AG04450 (cell line): Measurements from ENCODE around the gene EXOC4. TPM values are rescaled to one million over a fixed set of nuclear protein-coding genes. Genes with fewer than 3 reads are reported as not detected.

Source experiments
- CTCF ChIA-PET: fragments of 300-600, 350-600 bp; formaldehyde crosslinking; extraction: SDS; loops from one replicate; lab custom pipeline; 2022; ENCODE audit warnings: antibody characterized with exemption, inconsistent platforms; lab: Charles Lee
- POLR2A ChIA-PET: fragments of 350-600 bp; formaldehyde crosslinking; extraction: SDS; loops from one replicate; lab custom pipeline; 2021; ENCODE audit warnings: antibody characterized with exemption, inconsistent platforms; lab: Yijun Ruan, JAX
- DNase-seq: peaks from one replicate; pipeline ENCODE4 v3.0.0-alpha.2; 2011; ENCODE audit warnings: low read depth, low spot score
- H3K27ac ChIP-seq: one replicate; pipeline ENCODE4 v1.5.1; 2012; ENCODE audit warnings: low read depth, low read length, control low read depth
- H3K27me3 ChIP-seq: one replicate; pipeline ENCODE4 v1.6.0; 2012; ENCODE audit warnings: low read length; ENCODE audit not compliant: control insufficient read depth, insufficient read depth
- H3K4me3 ChIP-seq: 2 replicates; pipeline ENCODE4 v1.5.1; 2011; ENCODE audit warnings: mild to moderate bottlenecking, low read depth, low read length, control low read depth
- H3K9me3 ChIP-seq: 2 replicates; pipeline ENCODE4 v1.5.1; 2012; ENCODE audit warnings: low read length; ENCODE audit not compliant: control insufficient read depth, insufficient read depth
- CTCF ChIP-seq: IDR thresholded peaks from 2 replicates; pipeline ENCODE4 v1.5.1; 2011; ENCODE audit warnings: low read depth, low read length, control low read depth, inconsistent platforms
- polyA plus RNA-seq: library from polyadenylated mRNA; depleted of rRNA; stranded (reverse); fragments of >200 nt; gene quantifications from 2 replicates; pipeline ENCODE4 v1.2.3, GENCODE V29; 2011

EXOC4 gene
- polyA plus RNA-seq, 1 experiment, result 73.5 TPM

- no peaks in the 10 kb centered on the region for H3K9me3 ChIP-seq
- H3K4me3 ChIP-seq, result no peak overlapping the region
- ChIA-PET POLR2A (no interaction called here), CTCF (interaction anchor here (1.0 kb wide), 1 partner anchor 26 kb away, joined by 12 read pairs; no protein-coding TSS in a partner anchor)
- H3K27me3 ChIP-seq, result no peaks in the 10 kb centered on the region
- TF ChIP-seq CTCF, result no peak
- DNase-seq, result no peak
- no peak overlapping the region for H3K27ac ChIP-seq
Measured at GRCh38 chr7:134058980-134059379, 806.1 kb downstream of the EXOC4 start.

GRCh38 chr7:134059921-134060320 lies 807.0 kb downstream of the EXOC4 start:
- no peak for DNase-seq
- TF ChIP-seq CTCF, result no peak
- CTCF ChIA-PET, result no interaction called here

DNA sequence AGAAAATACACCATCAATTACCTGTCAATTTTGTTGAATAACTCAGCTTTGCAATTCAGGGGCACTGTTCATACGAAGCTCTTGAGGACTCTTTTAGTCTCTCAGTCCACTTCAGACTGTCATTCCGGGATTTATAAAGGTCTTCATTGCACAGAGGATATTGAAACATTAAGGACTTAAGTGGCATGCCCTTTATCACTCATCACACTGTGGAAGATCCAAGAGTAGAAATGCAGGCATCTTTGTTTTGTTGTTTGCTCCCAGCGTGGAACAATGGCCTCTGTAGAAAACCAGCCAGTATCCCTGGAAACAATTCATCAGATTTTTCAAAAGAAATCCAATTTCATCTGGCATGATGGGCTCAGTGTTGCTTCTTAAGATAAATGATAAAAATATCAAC lies 808.0 kb downstream of the EXOC4 start:
- ChIA-PET POLR2A (no interaction called here), CTCF (no interaction called here)
- DNase-seq, result no peak
- Histone ChIP-seq H3K4me3 (no peak overlapping the region), H3K27ac (no peak overlapping the region), H3K9me3 (no peaks in the 10 kb centered on the region), H3K27me3 (no peaks in the 10 kb centered on the region)
- TF ChIP-seq CTCF, result no peak

More at GRCh38 chr7:134059921-134060320, 807.0 kb downstream of the EXOC4 start:
- Histone ChIP-seq H3K27ac (no peak overlapping the region), H3K4me3 (no peak overlapping the region), H3K9me3 (no peaks in the 10 kb centered on the region), H3K27me3 (no peaks in the 10 kb centered on the region)
- POLR2A ChIA-PET, result no interaction called here

- H3K27ac ChIP-seq, result no peak overlapping the region
- H3K27me3 ChIP-seq, result no peaks in the 10 kb centered on the region
- no peak for DNase-seq
- ChIA-PET POLR2A (no interaction called here), CTCF (no interaction called here)
- no peak overlapping the region for H3K4me3 ChIP-seq
- no peak for TF ChIP-seq CTCF
- no peaks in the 10 kb centered on the region for H3K9me3 ChIP-seq
Measured at GRCh38 chr7:134062460-134062859, 809.6 kb downstream of the EXOC4 start.

GRCh38 chr7:134065415-134065814 lies 812.5 kb downstream of the EXOC4 start:
- no peak overlapping the region for H3K27ac ChIP-seq
- no peaks in the 10 kb centered on the region for H3K9me3 ChIP-seq
- DNase-seq, result no peak
- POLR2A ChIA-PET, result no interaction called here
- no peak overlapping the region for H3K4me3 ChIP-seq
- no peak for TF ChIP-seq CTCF
- H3K27me3 ChIP-seq, result no peaks in the 10 kb centered on the region
- CTCF ChIA-PET, result no interaction called here
